Measurements from ENCODE around the gene GABRG2.

The GABRG2 gene

GRCh38 chr5:162196351-162196750, 128.8 kb downstream of the GABRG2 start:
- TF ChIP-seq CTCF (IDR thresholded peaks at IDR 0.05) = no peak

- TF ChIP-seq CTCF (IDR thresholded peaks at IDR 0.05) = no peak
Observed at GRCh38 chr5:162202285-162202880, 134.8 kb downstream of the GABRG2 start.

All from LNCAP (cell line).